ENCODE data around the gene CMC2. TPM values are rescaled to one million over a fixed set of nuclear protein-coding genes. Genes with fewer than 3 reads are reported as not detected.

Gene CMC2
- total and polyA plus RNA-seq, 10 of the 15 experiments (the other 5 are each of a cell fraction or from before 2014, with no cell fraction given): 62.8 to 251 (median 157) TPM

DNA sequence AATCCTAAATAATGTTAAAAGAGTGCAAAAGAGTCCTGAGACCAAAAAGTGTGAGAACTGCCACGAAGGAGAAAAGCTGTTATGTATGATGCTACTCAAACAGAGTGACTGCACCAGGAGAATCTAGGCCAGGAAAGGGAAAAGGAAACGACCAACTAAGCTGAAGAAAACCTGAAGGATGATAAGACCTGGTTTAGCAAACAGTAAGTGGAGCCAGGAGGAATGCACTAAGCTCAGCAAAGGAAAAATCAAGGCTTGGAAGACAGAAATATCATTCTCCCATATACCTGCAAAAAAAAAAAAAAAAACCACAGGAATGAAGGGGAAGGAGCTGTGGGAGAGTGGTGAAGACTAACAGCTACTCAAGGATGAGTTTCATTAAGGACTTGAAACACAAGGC is 21.1 kb downstream of the CMC2 start:
- DNase-seq (ENCODE audit: low read depth, low spot score) (no peak), ATAC-seq (no peak), FAIRE-seq (no peak)
- ChIA-PET POLR2A (interaction anchor here (0.6 to 1.3 kb wide), 5 partner anchors 11 to 1662 kb away, joined by 3 to 7 read pairs (median 4); partner anchors contain the start of gene C16orf46), RAD21 (ENCODE audit: unreplicated experiment) (interaction anchor here (0.8 kb wide), 1 partner anchor 17 kb away, joined by 3 read pairs; no protein-coding TSS in a partner anchor), SMC1A (ENCODE audit: uncharacterized antibody, unreplicated experiment) (interaction anchor here (0.9 to 1.5 kb wide), 3 partner anchors 9 to 11 kb away, joined by 3 to 4 read pairs (median 4); no protein-coding TSS in a partner anchor), CTCF (interaction anchor here (1.1 kb wide), 1 partner anchor 219 kb away, joined by 3 read pairs; no protein-coding TSS in a partner anchor)
- intact Hi-C loops (cut with micrococcal nuclease; ENCODE audit: unreplicated experiment): no loop called here
- TF ChIP-seq ZNF622 (IDR thresholded peaks at IDR 0.05) (no peak), POLR2AphosphoS2 (IDR thresholded peaks at IDR 0.05; ENCODE audit: low read depth, low read length) (no peak)
- TF ChIP-seq, protein P1, sequence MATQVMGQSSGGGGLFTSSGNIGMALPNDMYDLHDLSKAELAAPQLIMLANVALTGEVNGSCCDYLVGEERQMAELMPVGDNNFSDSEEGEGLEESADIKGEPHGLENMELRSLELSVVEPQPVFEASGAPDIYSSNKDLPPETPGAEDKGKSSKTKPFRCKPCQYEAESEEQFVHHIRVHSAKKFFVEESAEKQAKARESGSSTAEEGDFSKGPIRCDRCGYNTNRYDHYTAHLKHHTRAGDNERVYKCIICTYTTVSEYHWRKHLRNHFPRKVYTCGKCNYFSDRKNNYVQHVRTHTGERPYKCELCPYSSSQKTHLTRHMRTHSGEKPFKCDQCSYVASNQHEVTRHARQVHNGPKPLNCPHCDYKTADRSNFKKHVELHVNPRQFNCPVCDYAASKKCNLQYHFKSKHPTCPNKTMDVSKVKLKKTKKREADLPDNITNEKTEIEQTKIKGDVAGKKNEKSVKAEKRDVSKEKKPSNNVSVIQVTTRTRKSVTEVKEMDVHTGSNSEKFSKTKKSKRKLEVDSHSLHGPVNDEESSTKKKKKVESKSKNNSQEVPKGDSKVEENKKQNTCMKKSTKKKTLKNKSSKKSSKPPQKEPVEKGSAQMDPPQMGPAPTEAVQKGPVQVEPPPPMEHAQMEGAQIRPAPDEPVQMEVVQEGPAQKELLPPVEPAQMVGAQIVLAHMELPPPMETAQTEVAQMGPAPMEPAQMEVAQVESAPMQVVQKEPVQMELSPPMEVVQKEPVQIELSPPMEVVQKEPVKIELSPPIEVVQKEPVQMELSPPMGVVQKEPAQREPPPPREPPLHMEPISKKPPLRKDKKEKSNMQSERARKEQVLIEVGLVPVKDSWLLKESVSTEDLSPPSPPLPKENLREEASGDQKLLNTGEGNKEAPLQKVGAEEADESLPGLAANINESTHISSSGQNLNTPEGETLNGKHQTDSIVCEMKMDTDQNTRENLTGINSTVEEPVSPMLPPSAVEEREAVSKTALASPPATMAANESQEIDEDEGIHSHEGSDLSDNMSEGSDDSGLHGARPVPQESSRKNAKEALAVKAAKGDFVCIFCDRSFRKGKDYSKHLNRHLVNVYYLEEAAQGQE (IDR thresholded peaks at IDR 0.05; ENCODE audit: low read depth, low read length): no peak
- TF ChIP-seq, protein P2, sequence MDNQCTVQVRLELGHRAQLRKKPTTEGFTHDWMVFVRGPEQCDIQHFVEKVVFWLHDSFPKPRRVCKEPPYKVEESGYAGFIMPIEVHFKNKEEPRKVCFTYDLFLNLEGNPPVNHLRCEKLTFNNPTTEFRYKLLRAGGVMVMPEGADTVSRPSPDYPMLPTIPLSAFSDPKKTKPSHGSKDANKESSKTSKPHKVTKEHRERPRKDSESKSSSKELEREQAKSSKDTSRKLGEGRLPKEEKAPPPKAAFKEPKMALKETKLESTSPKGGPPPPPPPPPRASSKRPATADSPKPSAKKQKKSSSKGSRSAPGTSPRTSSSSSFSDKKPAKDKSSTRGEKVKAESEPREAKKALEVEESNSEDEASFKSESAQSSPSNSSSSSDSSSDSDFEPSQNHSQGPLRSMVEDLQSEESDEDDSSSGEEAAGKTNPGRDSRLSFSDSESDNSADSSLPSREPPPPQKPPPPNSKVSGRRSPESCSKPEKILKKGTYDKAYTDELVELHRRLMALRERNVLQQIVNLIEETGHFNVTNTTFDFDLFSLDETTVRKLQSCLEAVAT (IDR thresholded peaks at IDR 0.05): no peak
- Histone ChIP-seq H3K9ac (ENCODE audit: control insufficient read depth, insufficient read depth, low read length) (no peak overlapping the region), H3K4me1 (ENCODE audit: control insufficient read depth, insufficient read depth, low read length) (no peaks in the 10 kb centered on the region), H3K79me2 (ENCODE audit: control insufficient read depth, insufficient read depth, low read length) (peaks cover 2% of the 10 kb centered on the region; the same call in 1 of the 2 replicates), H3K36me3 (ENCODE audit: control insufficient read depth in 2 of 2, insufficient read depth in 2 of 2, low read length in 1 of 2) (no peaks in the 10 kb centered on the region; a peak in 1 of 4 replicates), H4K20me1 (ENCODE audit: control insufficient read depth, insufficient read depth) (no peaks in the 10 kb centered on the region), H3K4me3 (no peak overlapping the region), H3K27ac (ENCODE audit: control insufficient read depth, insufficient read depth) (no peak overlapping the region), H3K4me2 (ENCODE audit: control insufficient read depth, insufficient read depth) (no peak overlapping the region), H3K27me3 (replicated peaks in 1 of 2; ENCODE audit: control insufficient read depth in 2 of 2, insufficient read depth in 2 of 2, low read length in 1 of 2) (no peaks in the 10 kb centered on the region), H3K9me3 (replicated peaks; ENCODE audit: control insufficient read depth, insufficient read depth, low read length) (no peaks in the 10 kb centered on the region), H2AFZ (ENCODE audit: control insufficient read depth, low read depth, low read length) (no peak overlapping the region)
- no TSS peak for BruUV-seq (replicated peaks)
- in situ Hi-C loops (cut with MboI): no loop called here
- WGBS (ENCODE audit: insufficient coverage, insufficient replicate concordance, low lambda C conversion rate, missing lambda C conversion rate): 100% methylated on average over 1 of the region's 2 CpGs

All from GM12878 (cell line).